GM12878 (cell line): ENCODE results near the gene FNDC3B.

ENCODE experiments used
- ELK1 ChIP-seq: IDR thresholded peaks from 2 replicates; pipeline ENCODE4 v1.6.1; 2012; ENCODE audit warnings: low read depth, low read length, improper control_type of control experiment
- EZH2 ChIP-seq: IDR thresholded peaks from 2 replicates; pipeline ENCODE4 v1.6.1; 2012; ENCODE audit warnings: low read depth, mild to moderate bottlenecking, control low read depth, inconsistent platforms, low read length, borderline replicate concordance; ENCODE audit not compliant: control insufficient read depth
- SRF ChIP-seq, 2 experiments: IDR thresholded peaks; 2 replicates each; pipeline ENCODE4 v1.6.1; 2011; ENCODE audit warnings: low read depth in 2 of 2, low read length in 2 of 2, mild to moderate bottlenecking in 1 of 2, moderate library complexity in 1 of 2
- YY1 ChIP-seq: IDR thresholded peaks from 2 replicates; pipeline ENCODE4 v1.6.1; 2011; ENCODE audit warnings: low read depth, mild to moderate bottlenecking, low read length
- TF ChIP-seq, protein P1 (sequence below): fragments of 150-350 bp; IDR thresholded peaks from 2 replicates; pipeline ENCODE4 v1.6.1; 2014; ENCODE audit warnings: mild to moderate bottlenecking, low read depth, low read length
- TF ChIP-seq, protein P2 (sequence below): IDR thresholded peaks from 2 replicates; pipeline ENCODE4 v1.6.1; 2011; ENCODE audit warnings: borderline replicate concordance, low read depth, mild to moderate bottlenecking, moderate library complexity, mixed read lengths, low read length; ENCODE audit not compliant: insufficient read depth; ENCODE audit errors: extremely low read length
- TF ChIP-seq, protein P3 (sequence below), 3 experiments: IDR thresholded peaks in 2 of 3; conservative IDR thresholded peaks in 1 of 3; 2 replicates each; pipeline ENCODE4 v1.5.1; 2011; ENCODE audit warnings: low read depth in 3 of 3, low read length in 3 of 3, mild to moderate bottlenecking in 3 of 3, control low read depth in 2 of 3, moderate library complexity in 2 of 3, inconsistent platforms in 1 of 3, mixed read lengths in 1 of 3; ENCODE audit not compliant: control insufficient read depth in 2 of 3, insufficient read depth in 1 of 3; ENCODE audit errors: extremely low read depth in 1 of 3

DNA sequence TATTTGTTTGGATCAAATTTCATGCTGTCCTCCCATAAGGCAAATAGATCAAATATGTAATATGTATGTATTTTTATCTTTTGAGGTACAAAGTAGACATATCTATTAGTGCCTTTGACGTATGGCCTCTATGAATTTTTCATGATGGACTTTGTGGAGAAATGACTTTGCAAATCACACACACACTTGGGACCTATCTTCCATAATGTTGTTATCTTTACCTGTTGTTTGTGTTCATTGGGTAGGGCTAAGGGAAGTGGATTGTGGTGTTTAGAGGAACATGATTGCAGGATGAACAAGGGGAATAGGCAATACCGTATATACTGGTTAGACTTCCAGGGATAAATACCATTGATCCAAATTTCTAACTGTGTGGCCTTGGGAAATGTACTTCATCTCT is 266.6 kb downstream of the FNDC3B start:
- TF ChIP-seq YY1 = no peak
- TF ChIP-seq SRF (IDR thresholded peaks at IDR 0.05; ENCODE audit: low read depth in 2 of 2, low read length in 2 of 2) = no peak
- TF ChIP-seq ELK1 = no peak
- TF ChIP-seq, protein P1, sequence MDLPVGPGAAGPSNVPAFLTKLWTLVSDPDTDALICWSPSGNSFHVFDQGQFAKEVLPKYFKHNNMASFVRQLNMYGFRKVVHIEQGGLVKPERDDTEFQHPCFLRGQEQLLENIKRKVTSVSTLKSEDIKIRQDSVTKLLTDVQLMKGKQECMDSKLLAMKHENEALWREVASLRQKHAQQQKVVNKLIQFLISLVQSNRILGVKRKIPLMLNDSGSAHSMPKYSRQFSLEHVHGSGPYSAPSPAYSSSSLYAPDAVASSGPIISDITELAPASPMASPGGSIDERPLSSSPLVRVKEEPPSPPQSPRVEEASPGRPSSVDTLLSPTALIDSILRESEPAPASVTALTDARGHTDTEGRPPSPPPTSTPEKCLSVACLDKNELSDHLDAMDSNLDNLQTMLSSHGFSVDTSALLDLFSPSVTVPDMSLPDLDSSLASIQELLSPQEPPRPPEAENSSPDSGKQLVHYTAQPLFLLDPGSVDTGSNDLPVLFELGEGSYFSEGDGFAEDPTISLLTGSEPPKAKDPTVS = no peak
- TF ChIP-seq, protein P2, sequence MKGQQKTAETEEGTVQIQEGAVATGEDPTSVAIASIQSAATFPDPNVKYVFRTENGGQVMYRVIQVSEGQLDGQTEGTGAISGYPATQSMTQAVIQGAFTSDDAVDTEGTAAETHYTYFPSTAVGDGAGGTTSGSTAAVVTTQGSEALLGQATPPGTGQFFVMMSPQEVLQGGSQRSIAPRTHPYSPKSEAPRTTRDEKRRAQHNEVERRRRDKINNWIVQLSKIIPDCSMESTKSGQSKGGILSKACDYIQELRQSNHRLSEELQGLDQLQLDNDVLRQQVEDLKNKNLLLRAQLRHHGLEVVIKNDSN = no peak
- TF ChIP-seq, protein P3, sequence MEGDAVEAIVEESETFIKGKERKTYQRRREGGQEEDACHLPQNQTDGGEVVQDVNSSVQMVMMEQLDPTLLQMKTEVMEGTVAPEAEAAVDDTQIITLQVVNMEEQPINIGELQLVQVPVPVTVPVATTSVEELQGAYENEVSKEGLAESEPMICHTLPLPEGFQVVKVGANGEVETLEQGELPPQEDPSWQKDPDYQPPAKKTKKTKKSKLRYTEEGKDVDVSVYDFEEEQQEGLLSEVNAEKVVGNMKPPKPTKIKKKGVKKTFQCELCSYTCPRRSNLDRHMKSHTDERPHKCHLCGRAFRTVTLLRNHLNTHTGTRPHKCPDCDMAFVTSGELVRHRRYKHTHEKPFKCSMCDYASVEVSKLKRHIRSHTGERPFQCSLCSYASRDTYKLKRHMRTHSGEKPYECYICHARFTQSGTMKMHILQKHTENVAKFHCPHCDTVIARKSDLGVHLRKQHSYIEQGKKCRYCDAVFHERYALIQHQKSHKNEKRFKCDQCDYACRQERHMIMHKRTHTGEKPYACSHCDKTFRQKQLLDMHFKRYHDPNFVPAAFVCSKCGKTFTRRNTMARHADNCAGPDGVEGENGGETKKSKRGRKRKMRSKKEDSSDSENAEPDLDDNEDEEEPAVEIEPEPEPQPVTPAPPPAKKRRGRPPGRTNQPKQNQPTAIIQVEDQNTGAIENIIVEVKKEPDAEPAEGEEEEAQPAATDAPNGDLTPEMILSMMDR (IDR thresholded peaks at IDR 0.05 in 2 of 3, conservative IDR thresholded peaks at IDR 0.05 in 1 of 3; ENCODE audit: control insufficient read depth in 2 of 3, extremely low read depth in 1 of 3, insufficient read depth in 1 of 3, low read depth in 3 of 3, low read length in 3 of 3) = no peak
- TF ChIP-seq EZH2 = no peak
